SKM-1 treated with dmso at 0.1 percent for 144 hours (cell line): Measurements from ENCODE around the gene USP20.
"Not testable (repeated sequence)": the region's sequence is repeated elsewhere in the genome, so short reads cannot be mapped to it uniquely, and the experiment has no call there.

Experiments
- DNase-seq: peaks from one replicate; lab custom pipeline; 2025; ENCODE audit not compliant: unreplicated experiment; lab: John Stamatoyannopoulos, UW

USP20 gene

DNA sequence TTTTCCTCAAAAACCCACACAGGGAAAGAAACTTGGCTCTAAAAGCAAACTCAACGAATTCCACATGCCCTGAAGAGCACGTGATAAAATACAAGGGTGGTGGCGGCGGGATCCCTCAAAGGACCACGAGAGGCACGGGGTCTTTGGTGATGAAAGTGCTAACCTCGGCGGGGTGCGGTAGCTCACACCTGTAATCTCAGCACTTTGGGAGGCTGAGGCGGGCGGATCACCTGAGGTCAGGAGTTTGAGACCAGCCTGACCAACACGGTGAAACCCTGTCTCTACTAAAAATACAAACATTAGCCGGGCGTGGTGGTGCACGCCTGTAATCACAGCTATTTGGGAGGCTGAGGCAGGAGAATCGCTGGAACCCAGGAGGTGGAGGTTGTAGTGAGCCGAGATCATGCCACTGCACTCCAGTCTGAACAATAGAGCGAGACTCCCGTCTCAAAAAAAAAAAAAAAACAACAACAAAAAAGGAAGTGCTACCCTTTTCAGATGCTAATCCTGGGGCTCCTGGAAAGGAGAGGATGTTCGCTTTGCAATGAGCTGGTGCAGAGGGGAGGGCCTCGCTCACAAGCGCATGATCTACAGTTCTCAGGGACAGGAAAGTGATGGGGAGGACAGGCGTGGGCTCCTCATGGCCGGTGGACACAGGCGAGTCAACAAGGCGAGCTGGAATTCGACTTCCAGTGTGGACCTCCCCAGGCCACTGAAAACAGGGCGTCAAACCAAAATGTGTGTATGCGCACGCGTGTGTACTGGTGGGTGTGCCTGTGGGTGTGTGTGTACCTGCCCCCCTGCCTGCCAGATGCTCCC is 54.1 kb downstream of the USP20 start:
- no peak for DNase-seq

DNA sequence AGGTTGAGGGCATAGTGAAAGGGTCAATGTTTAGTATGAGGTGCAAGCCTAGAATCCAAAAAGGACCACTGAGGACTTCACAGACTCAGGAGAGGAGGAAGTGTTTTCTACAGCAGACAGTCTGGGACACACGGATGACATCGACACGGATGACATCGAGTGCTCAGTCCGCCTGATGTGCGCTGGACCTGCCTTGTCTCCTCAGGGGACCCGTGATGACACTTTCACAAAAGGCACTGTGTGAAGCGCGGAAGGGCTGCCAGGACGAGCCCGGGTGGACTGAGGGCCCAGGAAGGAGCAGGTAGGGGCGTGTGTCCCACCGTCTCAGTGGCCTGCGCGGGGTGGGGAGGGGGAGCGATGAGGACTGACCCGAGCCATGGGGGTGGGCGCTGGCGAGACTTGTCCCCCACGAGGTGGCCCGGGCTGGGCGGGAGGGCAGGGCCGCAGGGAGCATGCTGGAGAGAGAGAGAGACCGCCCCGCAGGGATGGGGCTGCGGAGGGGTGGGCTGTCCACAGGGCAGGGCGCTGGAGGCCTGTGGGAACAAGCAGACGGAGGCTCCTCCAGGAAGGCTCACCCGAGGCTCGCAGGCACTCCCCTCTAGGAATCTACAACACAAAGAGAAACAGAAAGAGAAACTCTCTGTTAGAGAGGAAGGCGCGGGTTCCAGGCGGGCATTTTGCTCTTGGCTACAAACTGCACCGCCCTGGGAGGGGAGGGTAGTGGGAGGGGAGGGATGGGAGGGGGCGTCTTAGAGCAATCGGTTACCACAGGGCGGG is 54.9 kb downstream of the USP20 start:
- DNase-seq = peak; percentile 60

DNA sequence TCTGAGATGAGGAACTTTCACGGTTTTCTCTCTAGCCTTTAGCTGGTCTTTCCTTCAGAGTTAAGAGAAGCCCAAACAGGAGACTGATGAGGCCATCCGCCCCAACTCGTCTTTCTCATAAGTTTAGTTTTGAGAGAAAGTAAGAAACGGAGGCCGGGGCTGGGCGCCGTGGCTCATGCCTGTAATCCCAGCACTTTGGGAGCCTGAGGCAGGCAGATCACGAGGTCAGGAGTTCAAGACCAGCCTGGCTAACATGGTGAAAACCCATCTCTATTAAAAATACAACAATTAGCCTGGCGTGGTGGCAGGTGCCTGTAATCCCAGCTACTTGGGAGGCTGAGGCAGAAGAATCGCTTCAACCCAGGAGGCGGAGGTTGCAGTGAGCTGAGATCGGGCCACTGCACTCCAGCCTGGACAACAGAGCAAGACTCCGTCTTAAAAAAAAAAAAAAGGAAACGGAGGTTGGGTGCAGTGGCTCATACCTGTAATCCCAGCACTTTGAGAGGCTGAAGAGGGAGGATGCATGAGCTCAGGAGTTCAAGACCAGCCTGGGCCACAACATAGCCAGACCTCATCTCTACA is 55.6 kb downstream of the USP20 start:
- DNase-seq = not testable (repeated sequence)

DNA sequence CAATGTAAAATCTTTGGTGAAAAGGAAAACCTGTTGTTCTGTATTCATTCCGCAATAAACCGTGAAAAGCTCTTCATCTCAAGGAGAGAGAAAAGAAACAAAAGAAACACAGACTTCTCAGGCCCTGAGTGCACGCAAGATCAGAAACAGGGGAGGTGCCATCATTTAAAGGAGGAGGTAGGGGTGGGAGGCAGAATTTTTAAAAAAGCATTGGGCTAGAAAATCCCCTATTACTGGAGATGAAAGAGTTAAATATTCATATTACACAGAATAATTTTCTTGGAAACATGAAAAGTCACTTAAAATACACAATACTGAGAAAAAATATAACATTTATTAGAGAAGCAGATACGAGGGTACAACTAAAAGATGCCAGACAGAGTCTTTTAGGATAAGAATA is 56.3 kb downstream of the USP20 start:
- DNase-seq = no peak

DNA sequence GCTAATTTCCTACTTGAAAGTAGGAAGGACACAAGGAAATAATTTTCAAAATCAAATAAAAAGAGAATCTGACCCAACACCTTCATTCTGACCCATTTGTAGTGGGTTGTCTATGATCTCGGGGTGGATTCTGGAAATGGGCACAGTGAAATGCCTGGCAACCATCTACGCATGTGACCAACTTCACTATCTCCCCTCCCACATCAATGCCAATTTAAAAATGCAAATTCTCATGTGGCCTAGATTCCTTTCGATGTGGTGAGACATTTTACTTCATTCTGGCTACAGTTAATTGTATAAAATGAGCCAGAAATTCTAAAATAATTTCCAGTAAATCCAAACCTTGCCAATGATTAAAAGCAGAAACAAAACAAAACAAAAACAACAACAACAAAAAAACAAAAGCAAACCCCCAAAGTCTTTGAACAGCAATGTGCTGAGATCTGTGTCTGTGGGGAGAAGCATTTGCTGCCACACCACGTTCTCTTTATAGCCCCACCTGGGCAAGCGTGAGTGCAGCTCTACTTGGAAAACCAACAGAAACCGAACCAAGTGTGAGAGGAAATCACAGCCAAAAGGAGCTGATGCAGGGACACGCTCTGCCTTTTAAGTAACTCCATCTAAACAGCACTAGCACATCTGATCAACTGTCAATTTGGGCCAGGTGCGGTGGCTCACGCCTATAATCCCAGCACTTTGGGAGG is 59.0 kb downstream of the USP20 start:
- no peak for DNase-seq

DNA sequence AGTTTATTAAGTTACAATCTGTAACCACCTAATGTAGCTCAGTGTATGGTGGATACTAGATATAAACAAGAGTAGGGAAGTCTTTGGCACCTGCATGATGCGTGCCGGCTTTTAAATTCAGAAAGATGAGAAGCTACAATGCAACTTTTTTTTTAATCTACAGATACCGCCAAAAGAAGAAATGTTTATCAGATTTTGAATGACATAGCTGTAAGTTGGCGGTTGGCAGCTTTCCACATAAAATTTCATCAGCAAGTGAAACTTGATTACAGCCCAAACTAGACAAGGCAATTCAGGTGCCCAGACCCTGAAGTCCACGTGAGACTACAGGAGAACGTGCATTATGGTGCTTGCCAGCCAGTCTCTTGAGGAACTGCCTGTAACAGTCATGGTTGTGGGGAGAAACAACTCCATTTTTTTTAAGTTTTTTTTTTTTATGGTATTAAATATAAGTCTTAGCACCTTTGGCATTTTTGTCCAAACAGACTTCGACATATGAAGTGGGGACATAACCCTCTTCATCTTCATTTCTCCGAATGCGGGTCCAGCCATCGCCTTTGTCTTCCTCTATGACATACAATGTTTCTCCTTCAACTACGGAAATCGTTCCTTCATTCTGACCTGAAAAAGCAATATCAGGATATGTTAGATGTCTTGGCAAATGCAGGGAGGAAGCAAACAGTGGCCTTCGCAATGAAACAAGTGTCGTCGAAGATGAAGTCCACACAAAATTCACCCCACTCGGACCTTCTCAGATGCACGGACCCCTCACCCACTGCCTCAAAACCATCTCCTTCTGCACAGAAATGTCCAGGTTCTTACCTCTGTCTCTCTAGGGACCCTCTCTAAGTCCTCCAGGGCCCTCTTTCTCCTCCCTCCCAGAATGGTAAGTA is 60.4 kb downstream of the USP20 start:
- DNase-seq = no peak

DNA sequence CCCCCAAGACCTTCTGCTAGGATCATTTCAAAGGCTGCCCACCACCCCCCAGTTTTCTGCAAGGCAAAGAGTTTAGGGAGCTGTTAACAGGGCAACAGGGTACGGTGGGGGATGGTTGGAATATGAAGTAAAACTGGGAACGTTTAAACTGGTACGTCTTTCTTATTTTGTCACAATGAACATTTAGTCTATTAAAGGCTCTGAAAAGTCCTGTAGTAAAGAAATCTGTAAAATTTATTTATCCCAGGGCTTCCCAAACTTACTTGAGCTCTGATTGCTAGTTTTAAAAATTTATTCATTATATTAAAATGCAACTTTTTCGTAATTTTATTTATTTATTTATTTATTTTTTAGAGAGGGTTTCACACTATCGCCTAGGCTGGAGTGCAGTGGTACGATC is 62.0 kb downstream of the USP20 start:
- DNase-seq = no peak

DNA sequence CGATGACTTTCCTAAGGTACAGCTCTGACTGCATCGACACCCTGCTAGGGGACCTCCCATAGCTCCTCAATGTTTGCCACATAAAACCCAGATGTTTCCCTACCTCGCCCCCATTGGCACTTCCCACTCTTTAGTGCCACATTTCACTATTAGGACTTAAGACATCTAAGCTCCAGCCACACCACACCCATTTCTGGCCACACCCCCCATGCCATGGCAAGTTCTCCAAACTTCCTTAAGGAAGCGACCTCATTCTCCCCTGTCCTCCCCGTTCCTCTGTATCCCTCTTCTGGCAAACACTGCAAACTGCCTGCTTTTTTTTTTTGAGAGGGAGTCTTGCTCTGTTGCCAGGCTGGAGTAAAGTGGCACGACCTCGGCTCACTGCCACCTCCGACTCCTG is 62.9 kb downstream of the USP20 start:
- no peak for DNase-seq

DNA sequence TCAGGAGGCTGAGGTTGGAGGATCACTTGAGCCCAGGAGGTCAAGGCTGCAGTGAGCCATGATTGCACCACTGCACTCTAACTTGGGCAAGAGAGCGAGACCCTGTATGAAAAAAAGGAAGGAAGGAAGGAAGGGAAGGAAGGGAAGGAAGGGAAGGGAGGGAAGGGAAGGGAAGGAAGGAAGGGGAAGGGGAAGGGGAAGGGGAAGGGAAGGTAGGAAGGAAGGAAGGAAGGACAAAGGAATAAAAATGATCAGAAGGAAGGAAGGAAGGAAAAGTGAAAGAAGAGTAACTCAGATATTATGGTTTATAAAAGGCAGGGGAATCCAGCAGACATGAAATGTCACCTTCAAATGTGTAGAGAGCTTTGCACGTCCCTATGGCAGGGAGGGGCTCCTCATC is 64.4 kb downstream of the USP20 start:
- DNase-seq = no peak

DNA sequence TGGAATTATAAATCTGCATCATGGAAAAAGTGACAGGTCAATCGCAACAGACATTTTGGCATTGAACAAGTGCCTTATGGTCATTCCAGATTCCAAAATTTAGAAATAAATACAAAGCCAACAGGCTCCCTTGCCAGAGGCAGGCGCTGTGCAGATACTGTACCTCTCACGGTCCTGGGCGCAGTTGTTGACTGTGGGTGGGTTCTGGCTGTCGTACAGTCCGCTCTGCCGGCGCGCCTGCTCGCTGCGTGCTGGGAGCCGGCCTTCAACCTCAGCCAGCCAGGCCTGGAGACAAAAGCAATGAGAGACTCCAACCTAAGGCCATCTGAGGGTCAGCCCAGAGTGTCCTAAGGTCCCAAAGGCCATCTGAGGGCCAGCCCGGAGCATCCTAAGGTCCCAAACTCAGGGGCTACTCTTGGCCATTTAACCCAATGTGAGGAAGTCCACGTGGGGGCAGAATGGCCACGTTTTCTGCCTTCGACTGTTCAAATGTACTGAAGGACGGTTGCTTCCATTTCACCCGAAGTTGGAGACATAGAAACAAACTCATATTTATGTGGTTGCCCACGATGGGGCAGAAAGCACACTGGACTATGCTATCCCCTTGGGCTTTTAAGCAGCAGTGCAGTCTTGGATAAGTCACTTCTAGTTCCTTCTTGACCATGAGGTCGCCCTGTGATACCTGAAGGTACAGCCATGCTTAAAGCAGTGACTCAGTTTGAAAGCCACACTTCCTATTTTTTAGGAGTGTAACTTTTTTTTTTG is 65.2 kb downstream of the USP20 start:
- no peak for DNase-seq

DNA sequence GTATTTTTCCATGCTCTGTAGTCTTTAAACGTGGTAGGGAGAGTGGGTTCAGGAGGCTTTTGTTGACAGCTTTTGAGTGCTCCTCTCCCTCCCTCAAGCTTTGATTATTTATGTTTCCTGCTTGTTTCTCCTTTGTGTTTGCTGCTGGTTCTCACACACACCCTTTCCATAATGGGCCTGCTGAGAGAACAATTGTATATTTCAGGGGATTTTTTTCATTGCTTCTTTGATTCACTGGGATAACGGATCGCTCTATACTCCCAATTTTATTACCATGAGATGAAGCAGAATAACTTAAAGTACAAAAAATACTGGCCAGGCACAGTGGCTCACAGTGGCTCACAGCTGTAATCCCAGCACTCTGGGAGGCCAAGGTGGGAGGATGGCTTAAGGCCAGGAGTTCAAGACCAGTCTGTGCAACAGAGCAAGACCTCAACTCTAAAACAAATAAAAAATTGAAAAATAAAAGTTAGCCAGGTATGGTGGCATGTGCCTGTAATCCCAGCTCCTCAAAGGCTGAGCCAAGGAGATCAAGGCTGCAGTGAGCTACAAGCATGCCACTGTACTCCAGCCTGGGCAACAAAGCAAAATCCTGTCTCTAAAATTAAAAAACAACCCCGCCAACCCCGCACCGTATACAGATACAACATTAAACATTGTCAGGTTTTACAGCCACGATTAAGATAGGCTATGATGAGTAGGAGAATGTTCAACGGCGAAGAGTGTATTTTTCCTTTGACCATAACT is 66.9 kb downstream of the USP20 start:
- DNase-seq = no peak

DNA sequence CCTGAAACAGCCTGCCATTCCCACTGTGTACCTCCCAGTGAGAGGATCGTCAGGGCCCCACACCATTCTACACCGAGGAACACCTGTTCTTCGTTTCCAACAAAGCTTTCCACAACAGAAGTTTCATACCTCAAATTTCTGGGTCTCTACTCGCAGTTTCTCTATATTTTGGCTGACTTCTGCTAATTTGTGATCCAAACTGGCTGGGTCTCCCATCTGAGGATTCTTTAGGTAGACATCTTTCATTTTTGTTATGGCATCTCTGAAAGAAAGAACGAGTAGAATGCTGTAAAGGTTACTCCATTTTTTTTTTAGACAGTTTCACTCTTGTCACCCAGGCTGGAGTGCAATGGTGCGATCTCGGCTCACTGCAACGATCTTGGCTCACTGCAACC is 67.5 kb downstream of the USP20 start:
- no peak for DNase-seq

DNA sequence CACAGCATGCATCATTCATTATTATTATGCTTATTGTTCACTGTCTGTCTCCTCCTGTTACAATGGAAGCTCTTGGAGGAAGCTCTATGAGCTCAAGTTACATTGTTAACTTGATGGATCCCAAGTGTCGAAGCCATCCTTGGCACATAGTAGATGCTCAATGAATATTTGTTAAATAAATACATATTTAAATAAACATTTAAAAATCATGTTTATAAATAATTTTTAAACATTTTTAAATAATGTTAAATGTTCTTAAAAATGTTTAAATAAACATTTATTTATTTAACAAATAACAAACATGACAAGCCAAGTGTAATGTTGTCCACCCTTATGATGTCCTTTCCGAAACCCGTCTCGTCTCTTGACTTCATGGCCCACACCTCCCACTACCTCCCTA is 69.5 kb downstream of the USP20 start:
- DNase-seq = no peak

DNA sequence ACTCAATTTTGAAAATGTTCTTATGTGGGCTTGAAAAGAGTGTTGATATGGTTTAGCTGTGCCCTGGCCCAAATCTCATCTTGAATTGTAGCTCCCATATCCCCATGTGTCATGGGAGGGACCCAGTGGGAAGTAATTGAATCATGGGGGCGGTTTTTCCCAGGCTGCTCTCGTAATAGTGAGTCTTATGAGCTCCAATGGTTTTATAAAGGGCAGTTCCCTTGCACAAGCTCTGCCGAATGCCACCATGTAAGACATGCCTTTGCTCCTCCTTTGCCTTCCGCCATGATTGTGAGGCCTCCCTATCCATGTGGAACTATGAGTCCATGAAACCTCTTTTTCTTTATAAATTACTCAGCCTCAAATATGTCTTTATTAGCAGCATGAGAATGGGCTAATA is 71.0 kb downstream of the USP20 start:
- DNase-seq = no peak

DNA sequence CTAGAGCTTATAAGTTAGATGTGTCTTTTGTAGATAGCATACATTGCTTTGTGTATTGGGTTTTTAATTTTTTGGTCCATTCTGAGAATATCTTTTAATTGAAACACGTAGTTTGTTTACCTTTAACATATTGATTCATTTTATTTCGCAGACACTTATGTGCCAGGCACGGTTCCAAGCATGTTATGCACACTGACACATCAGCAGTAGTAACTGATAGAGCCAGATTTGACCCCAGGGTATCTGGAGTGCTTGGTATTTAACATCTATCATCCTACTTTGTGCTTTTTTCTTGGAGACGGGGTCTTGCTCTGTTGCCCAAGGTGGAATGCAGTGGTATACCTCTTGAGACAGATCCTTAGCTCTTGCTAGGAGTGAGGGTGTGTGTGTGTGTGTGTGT is 71.9 kb downstream of the USP20 start:
- DNase-seq = no peak

DNA sequence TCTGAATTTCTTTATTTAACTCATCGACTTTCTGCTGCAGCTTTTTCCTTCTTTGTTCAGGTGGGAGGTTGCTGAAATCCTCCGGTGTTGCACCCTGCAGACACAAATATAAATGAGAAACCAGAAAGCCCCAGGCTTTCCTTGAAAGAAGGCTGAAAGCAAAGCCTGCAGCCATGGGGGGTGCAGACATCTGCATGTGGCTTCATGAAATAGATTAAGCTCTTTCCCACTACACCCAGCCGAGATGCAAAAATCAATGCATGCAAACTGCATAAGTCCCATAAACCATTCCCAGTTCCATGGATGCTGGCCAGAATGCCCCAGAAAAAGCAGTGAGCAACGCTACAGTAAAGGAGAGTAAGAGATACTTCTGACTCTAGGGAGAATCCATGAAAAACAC is 73.6 kb downstream of the USP20 start:
- DNase-seq = no peak

DNA sequence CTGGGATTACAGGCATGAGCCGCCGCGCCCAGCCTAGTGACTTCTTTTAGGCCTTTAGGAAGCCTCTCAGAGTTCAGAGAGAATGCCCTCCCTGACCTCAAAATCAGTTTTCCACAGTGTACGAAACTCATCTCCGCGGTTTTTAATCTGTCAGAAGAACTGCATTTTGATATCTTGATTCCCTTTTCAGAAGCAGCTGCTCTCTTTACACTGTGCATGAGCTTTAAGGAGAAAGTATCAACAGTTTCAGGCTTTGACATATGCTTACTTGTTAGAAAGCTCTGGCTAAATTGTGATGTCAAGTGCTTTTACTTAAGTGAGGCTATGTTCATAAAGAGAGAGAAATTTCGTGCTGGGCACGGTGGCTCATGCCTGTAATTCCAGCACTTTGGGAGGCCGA is 74.6 kb downstream of the USP20 start:
- DNase-seq = no peak

DNA sequence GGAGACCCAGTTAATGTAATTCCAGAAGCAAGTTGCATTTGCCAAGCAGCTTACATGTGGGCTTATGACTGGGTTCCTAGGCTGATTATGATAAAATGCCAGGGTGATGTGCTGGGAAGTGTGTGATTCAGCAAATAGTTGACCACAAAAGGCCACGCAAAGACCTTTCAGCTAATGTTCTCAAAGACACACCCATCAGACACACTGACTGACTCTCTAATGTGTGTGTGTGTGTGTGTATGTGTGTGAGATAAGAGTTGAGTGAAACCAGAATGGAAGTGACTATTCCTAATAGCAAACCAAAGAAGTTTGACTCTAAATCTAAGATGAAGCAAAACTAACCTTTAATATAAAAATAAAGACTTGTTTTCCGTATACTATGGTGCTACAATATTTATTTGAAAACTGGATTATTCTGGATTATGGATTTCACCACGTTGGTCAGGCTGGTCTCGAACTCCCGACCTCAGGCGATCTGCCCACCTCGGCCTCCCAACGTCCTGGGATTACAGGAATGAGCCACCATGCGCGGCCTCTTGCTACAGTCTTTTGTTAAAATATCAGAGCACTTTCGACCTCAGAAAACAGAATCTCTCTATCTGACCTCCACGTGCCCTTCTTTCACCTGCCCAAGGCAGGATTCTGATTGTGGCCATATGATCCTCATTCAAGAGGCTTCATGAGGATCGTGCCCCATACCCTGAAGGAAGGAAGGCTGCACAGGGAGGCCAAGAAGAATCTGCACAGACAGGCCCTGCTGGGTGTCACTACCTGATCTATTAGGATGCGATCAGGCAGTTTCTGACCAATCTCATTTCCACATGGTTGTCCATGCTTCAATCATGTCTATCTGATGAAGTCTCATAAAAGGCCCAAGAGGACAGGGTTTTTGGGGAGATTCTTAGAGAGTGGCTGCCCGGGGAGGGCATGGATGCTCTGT is 75.6 kb downstream of the USP20 start:
- no peak for DNase-seq
